Measurements from ENCODE around the gene FOXP1.

- TF ChIP-seq, protein P1, sequence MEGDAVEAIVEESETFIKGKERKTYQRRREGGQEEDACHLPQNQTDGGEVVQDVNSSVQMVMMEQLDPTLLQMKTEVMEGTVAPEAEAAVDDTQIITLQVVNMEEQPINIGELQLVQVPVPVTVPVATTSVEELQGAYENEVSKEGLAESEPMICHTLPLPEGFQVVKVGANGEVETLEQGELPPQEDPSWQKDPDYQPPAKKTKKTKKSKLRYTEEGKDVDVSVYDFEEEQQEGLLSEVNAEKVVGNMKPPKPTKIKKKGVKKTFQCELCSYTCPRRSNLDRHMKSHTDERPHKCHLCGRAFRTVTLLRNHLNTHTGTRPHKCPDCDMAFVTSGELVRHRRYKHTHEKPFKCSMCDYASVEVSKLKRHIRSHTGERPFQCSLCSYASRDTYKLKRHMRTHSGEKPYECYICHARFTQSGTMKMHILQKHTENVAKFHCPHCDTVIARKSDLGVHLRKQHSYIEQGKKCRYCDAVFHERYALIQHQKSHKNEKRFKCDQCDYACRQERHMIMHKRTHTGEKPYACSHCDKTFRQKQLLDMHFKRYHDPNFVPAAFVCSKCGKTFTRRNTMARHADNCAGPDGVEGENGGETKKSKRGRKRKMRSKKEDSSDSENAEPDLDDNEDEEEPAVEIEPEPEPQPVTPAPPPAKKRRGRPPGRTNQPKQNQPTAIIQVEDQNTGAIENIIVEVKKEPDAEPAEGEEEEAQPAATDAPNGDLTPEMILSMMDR (IDR thresholded peaks at IDR 0.05), result no peak
- no peak for TF ChIP-seq EP300 (IDR thresholded peaks at IDR 0.05)
Observed at GRCh38 chr3:71469138-71469435, 114.4 kb downstream of the FOXP1 start.
